GM19023 (cell line): ENCODE measurements around the gene THSD7A.
"Not testable (repeated sequence)": the region's sequence is repeated elsewhere in the genome, so short reads cannot be mapped to it uniquely, and the experiment has no call there.

Source experiments
- ATAC-seq: cut with Tn5 transposase; IDR thresholded peaks from one replicate; pipeline ENCODE4 v1.9.1; 2021; ENCODE audit warnings: mild to moderate bottlenecking, moderate library complexity; ENCODE audit not compliant: unreplicated experiment

The THSD7A gene

GRCh38 chr7:11527707-11528106, 304.3 kb downstream of the THSD7A start:
- ATAC-seq = no peak

GRCh38 chr7:11524476-11525397, 307.3 kb downstream of the THSD7A start:
- ATAC-seq = no peak

GRCh38 chr7:11521964-11522499, 310.0 kb downstream of the THSD7A start:
- not testable (repeated sequence) for ATAC-seq

GRCh38 chr7:11517853-11518252, 314.1 kb downstream of the THSD7A start:
- ATAC-seq = no peak

- no peak for ATAC-seq
Observed at GRCh38 chr7:11516328-11516727, 315.7 kb downstream of the THSD7A start.

GRCh38 chr7:11513460-11513859, 318.5 kb downstream of the THSD7A start:
- ATAC-seq = no peak

- ATAC-seq = no peak
Observed at GRCh38 chr7:11507929-11508328, 324.1 kb downstream of the THSD7A start.

- ATAC-seq = no peak
Observed at GRCh38 chr7:11506417-11506816, 325.6 kb downstream of the THSD7A start.

- ATAC-seq = no peak
Observed at GRCh38 chr7:11505471-11505985, 326.5 kb downstream of the THSD7A start.

GRCh38 chr7:11492307-11492706, 339.7 kb downstream of the THSD7A start:
- ATAC-seq = no peak

GRCh38 chr7:11491811-11492210, 340.2 kb downstream of the THSD7A start:
- ATAC-seq = no peak

- ATAC-seq = no peak
Observed at GRCh38 chr7:11489280-11489679, 342.7 kb downstream of the THSD7A start.

- no peak for ATAC-seq
Observed at GRCh38 chr7:11486271-11486670, 345.7 kb downstream of the THSD7A start.

- no peak for ATAC-seq
Observed at GRCh38 chr7:11485636-11486035, 346.4 kb downstream of the THSD7A start.

- ATAC-seq = no peak
Observed at GRCh38 chr7:11480143-11480542, 351.9 kb downstream of the THSD7A start.

GRCh38 chr7:11478882-11479281, 353.1 kb downstream of the THSD7A start:
- ATAC-seq = no peak

- no peak for ATAC-seq
Observed at GRCh38 chr7:11478426-11478825, 353.6 kb downstream of the THSD7A start.

GRCh38 chr7:11474902-11475585, 357.0 kb downstream of the THSD7A start:
- no peak for ATAC-seq

- ATAC-seq = no peak
Observed at GRCh38 chr7:11473807-11474424, 358.1 kb downstream of the THSD7A start.

GRCh38 chr7:11473220-11473619, 358.8 kb downstream of the THSD7A start:
- ATAC-seq = no peak

GRCh38 chr7:11472646-11473045, 359.4 kb downstream of the THSD7A start:
- no peak for ATAC-seq
